Measurements from ENCODE around the gene RPUSD3.
A peak's percentile ranks its signal among the peaks of the same experiment; 100 is the strongest.

The RPUSD3 gene

DNA sequence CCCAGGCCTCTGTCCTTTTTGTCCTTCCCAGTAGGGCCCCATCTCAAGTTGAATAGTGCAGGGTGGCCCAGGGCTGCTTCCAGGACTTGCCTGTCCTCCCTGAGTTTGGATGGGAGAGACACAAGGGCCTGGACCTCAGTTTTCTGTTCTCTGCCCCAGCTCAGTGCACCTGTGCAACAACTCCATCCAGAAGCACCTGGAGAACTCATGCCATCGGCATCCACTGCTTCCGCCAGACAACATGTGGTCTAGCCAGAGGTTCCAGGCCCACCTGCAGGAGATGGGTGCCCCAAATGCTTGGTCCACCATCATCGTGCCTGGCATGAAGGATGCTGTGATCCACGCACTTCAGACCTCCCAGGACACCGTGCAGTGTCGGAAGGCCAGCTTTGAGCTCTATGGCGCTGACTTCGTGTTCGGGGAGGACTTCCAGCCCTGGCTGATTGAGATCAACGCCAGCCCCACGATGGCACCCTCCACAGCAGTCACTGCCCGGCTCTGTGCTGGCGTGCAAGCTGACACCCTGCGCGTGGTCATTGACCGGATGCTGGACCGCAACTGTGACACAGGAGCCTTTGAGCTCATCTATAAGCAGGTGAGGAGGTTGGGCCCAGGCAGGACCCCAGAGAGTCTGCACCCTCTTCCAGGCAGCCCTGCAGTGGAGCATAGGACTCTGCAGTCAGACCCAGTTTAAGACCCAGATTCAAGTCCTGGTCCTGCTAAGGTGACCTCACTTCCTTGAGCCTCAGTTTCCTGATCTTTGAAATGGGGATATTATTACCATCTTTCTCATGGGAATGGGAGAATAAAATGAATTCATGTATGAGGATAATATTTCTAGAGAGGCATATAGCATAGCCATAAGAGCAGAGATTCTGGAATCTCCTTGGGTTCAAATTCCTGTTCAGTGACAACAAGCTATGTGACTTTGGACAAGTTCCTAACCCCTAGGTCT lies 14.7 kb downstream of the RPUSD3 start:
- DNase-seq, result no peak

DNA sequence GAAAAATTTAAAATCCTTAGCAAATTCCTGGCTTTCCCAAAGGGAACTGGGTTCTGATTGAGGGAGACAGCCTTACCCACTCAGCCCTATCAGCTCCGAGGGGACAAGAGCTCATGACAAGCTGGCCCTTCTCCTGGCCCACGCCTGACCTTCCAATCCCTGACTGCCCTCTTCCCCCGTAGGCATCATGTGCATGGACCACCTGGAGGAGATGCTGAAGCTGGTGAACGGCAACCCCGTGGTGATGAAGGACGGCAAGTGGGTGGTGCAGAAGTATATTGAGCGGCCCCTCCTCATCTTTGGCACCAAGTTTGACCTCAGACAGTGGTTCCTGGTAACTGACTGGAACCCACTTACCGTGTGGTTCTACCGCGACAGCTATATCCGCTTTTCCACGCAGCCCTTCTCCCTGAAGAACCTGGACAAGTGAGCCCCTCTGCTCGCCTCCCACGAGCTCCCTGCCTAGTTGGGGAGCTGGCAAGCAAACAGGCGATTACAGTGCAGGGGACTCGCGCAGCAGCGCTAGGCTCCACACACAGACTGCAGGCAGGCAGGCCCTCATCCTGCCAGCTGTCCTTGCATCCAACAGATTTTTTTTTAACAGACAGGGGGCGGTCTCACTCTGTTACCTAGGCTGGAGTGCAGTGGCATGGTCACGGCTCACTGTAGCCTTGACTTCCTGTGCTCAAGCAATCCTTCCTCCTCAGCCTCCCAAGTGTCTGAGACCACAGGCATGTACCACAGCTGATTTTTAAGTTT lies 16.8 kb downstream of the RPUSD3 start:
- no peak for DNase-seq

DNA sequence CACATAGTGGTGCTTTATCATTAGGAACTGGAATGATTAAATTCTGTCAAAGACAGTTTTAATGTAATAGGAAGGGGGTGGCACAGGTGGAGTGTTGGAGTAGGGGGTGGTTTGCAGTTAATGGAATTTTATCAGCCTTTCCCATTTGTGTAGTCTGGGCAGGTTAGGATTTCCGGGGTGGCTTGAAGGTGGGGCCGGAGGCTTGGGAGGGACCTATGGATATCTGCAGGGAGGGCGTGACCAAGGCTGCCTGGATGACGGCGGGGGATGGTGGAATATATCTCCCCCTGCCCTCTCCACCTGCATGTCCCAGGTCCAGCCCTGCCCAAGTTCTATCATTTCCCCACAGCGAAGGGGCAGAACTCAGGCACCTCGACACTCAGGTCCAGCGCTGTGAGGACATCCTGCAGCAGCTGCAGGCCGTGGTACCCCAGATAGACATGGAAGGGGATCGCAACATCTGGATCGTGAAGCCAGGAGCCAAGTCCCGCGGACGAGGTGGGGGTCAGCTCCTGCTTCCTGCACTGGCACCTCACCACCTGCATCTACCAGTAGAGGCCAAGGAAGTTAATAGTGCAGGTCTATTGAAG lies 18.3 kb downstream of the RPUSD3 start:
- DNase-seq, result no peak

DNA sequence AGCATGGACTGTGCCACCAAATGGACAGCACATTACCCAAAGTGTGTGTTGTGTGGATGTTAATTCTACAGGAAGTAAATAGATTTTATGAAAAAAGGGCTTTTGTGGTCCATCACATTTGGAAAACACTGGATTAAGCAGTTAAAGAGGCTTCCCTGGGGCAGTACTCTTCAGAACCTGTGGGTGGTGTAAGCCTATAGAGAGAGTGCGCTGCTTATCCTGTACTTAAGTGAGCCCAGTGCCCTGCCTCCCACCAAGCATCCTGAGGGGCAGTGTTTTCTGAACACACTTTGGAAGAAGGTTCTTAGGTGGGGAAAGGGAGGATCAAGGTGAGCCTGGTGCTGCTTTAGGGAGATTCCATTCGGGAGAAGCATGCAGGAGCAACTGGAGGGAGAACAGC lies 22.9 kb downstream of the RPUSD3 start:
- no peak for DNase-seq

DNA sequence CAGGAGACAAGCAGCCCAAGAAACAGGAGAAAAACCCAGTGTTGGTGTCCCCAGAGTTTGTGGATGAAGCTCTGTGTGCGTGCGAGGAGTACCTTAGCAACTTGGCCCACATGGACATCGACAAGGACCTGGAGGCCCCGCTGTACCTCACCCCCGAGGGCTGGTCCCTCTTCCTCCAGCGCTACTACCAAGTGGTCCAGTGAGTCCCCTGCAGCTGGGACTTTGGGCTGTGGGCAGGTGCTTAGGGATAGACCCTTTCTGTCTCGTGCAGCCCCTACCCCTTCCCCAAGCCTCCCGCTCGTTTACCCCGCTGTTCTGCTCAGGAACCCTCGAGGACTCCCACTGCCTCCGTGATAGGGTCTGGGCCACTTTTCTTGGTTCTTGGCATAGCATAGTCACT lies 23.3 kb downstream of the RPUSD3 start:
- no peak for DNase-seq

DNA sequence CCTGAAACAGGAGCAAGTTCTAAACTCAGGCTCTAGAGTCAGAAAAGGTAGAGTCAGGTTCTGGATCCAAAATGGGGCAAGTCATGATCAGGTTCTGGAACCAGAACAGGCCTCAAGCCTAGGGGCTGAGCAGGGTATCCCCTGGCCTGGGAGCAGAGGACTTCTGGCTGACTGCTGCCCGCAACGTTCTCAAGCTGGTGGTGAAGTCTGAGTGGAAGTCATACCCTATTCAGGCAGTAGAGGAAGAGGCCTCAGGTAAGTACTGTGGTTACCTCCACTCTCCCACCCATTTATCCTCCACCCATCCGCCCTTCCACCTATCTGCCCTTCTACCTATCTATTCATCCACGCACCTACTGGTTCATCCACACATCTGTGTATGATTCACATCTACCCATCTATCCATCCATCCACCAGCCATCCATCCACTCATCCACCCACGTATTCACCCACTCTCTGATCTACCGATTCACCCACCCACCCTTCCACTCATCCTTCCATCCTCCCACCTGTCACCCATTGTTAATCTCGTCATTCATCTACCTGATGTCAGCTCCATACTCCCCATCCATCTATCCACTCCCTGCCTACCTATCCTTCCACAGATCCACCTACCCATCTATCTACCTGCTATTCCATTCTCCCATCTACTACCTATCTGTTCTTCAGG lies 25.0 kb downstream of the RPUSD3 start:
- DNase-seq, result no peak

DNA sequence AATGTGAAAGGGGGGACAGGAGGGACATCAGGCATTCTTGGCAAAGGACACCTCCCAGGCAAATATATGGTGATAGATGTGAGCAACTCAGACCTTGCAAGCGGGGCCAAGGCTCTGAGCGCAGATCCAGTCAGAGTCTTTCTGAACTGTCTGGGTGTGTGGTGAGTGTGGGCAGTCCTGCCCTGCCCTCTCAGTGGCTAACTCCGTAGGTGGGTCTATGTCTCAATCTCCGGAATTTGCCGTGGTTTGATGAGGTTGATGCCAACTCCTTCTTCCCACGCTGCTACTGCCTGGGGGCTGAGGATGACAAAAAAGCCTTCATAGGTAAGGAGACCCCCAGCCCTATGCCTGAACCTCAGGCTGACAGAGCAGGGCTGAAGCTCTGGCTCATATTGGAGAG lies 26.4 kb downstream of the RPUSD3 start:
- DNase-seq, result no peak

DNA sequence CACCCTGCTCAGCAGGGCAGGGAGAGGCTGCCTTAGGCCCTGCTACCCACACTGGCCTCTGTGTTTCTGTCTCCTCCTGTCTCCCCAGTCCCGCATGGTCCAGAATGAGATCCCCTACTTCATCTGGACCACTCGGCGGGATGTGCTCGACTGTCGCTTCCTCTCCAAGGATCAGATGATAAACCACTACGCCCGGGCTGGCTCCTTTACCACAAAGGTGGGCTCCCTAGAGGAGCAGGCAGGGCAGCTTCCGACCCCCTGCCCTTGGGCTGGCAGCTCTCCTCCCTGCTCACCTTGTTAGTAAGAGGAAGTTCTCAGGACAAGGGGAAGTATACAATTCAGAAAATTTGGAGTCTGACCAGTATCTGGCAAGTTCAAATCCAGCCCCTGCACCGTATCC lies 27.8 kb downstream of the RPUSD3 start:
- DNase-seq, result no peak

DNA sequence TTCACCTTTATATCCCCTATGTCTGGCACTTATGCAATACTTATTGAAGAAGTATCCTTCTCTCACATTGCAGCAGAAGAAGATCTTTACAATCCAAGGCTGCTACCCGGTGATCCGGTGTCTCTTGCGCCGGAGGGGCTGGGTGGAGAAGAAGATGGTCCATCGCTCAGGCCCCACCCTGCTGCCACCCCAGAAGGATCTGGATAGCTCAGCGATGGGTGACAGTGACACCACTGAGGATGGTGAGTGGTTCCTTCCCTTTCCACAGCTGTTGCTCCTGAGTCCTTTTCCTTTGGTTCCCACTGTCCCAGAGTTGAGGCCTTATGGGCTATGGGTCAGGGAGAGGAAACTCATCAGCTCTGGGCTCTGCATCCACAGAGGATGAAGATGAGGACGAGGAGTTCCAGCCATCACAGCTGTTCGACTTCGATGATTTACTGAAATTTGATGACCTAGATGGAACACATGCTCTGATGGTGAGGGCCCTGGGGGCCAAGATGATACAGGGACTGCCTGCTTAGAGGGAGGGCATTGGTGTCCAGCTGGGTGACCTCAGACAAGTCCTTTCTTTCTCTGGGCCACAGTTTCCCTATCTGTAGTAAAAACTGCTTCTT lies 30.8 kb downstream of the RPUSD3 start:
- DNase-seq, result no peak

DNA sequence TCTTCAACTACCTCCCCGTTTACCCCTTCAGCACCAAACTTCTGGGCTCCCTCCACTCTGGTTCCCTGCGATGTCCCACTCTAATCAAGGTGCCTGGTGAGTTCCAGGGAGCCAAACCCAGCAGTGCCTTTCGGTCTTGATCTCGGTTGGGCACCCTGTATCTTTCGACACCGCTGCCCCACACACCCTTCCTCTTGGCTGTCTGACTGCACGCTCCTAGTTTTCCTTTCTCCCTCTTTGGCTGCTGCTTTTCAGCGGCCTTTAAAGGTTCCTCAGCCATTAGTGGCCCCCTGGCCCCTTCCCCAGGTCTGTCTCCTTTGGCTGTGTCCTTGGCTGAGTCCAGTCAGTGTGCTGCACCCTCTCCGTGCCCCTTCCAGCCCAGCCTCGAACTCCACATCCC lies 33.0 kb downstream of the RPUSD3 start:
- no peak for DNase-seq

DNA sequence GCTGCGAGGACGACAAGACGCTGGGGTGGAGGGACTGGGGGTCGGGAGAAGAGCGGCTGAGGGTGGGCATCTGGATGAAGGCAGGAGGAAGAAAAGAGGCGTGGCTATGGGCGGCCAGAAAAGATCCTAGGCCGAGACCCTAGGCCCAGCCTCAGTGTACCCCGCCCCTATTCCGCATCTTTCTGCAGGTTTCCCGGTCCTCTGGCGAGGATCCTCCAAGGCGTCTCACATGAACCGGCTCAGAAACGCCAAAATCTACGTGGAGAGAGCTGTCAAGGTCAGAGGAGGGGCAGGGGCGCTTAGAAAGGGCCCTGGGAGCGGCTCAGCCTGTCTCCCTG lies 33.4 kb downstream of the RPUSD3 start:
- DNase-seq, result no peak

DNA sequence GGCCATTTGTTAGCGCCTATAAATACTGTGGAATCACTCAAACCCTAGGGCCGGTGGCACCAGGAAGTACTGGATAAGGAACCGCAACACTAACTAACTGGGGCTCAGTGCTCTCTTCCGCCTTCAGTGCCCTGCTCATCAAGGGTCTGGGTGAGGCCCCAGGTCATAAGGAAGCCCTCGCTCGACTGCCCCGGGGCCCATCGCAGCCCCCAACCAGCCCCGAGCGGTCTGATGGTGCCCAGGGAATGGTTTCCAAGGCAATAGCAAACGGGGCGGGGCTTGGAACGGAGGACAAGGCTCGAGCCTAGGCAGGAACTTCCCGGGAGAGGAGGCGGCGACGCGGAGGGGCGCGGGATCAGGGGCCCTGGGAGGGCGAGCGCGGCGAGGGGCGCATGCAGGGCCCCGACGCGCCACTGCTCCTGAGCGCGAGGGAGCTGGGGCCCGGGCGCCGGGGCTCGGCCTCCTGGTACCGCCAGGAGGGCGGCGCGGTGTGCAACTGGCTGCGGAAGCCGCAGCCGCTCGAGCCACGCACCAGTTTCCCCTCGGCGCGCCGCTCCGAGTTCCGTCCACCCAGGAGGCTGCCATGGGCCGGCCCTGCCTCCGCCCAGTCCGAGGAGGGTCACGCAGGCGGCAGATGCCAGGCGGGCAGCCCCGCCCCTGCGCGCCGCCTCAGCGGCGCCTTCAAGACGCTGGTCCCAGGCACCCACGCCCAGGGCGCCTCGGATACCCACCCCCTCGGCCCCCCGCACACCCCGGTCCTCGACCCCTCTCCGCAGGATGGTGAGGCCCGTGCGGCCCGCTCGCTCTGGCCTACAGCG lies 34.0 kb downstream of the RPUSD3 start, which contains the start of gene TTLL3:
TSS of gene TTLL3 (plus strand) at position 648 of the 818 bp plus-strand sequence. CDS start 400 bp downstream, outside the sequence.
- DNase-seq, result peak; percentile 65

DNA sequence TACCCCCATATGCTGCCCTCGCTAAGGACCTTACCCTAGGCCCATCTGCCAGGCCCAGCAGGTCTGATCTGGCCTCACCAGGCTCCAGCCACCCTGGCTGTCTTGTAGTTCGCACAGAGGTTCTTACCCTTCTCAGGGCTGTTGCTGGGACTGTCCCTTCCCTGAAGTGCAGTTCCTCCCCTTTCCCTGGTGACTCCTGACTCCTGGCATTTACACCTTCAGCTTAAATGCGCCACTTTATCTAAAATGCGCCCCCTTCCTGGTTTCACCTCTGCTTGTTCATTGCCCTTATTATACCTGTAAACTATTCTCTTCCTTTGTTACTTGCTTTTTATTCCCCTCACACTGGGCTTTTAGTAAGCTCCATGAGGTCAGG lies 34.6 kb downstream of the RPUSD3 start:
- no peak for DNase-seq

DNA sequence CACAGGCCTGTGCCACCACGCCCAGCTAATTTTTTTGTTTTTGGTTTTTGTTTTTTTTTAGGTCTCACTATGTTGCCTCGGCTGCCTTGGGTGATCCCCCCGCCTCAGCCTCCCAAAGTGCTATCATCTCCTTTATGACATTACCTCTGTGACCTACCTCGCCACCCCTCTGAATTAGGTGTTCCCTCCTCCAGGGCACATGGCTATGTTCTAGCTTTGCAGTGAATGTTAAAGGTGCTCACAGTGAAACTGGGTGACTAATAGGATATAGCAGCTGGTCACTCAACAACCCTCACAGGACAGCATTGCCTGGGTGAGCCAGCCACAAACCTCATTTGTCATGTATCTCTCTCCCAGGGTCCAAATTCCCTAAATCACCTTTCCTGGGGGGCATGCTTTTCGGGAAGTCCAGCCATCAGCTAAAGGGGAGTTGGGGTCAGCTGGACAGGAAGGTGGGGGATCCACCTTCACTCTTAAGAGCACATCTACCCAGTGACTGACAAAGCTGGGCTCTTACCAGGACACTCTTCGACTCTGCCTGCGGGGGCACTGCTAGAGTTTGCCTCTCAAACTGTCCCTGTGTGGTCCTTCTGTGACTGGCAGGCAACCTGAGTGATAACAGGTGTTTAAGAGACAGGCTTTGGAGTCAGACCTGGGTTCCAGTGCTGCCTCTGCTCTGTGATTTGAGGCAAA lies 35.3 kb downstream of the RPUSD3 start:
- peak; percentile 47 for DNase-seq

DNA sequence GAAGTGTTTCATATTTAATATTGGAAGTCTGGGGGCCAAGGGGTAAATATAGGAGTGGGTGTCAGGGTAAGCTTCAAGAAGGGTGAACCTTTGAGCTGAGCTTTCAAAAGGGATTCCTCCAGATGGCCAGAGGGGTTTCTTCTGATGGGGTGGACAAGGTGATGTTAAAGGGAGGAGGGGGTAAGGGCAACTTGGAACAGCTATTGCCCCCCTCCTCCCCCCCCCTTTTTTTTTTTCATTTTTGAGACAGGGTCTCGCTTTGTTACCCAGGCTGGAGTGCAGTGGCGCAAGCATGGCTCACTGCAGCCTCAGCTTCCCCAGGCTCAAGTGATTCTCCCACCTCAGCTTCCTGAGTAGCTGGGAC lies 35.8 kb downstream of the RPUSD3 start:
- DNase-seq, result no peak

DNA sequence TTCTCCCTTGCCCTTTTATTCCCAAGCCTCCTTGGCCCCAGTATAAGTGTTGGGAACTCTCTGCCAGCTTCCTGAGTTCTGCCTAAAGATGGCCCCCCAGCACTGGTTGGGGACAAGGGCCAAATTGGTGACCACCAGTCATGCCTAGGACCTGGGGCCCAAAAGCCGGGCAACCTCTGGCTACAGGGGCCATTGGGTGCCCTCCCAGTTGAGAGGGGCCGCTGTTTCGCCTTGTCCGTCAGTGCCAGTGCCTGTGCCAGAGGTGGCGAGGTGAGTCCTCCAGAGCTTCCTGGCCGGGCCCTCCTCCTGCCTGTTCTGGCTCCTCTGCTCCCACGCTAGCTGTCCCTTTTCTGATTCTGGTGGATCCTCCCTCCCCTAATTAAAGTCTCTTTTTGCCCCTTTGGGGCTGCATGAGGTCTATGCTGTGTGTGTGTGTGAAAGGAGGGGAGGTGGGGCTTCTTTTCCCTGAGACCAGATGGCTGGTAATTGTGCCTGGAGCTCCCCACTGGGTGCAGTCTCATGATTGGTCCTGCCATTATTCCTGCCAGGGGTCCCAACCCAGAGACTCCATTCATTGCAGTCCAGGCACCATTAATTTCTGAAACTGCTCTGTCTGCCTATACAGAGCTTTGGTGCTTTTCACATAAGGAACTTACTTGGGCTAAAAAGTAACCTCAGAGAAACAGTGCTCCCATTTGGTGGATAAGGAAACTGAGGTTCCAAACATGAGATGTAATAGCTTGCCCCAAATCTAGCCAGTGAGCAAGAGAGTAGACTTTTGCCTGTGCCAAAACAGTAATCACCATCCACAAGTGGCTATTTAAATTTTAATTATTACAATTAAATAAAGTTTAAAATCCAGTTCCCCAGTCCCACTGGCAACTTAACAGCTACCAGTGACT lies 36.9 kb downstream of the RPUSD3 start:
- no peak for DNase-seq

DNA sequence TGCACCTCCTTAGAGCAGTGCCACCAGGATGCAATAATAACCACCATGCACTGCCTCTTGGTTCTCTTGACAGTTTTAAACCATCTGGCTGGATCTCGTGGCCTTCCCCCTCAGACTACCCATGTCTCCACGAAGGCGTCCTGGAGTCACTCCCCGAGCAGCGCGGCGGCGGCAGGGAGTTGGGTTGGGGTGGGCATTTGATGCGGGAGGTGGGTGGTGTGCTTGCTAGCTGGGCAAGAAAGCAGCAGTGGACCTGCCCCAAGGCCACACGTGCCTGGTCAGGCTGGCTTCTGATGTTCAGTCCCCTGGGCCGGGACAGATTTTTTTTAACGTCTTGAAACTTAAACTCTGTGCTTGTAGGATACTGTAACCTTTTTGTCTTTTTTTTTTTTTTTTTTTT lies 37.7 kb downstream of the RPUSD3 start:
- DNase-seq, result no peak

DNA sequence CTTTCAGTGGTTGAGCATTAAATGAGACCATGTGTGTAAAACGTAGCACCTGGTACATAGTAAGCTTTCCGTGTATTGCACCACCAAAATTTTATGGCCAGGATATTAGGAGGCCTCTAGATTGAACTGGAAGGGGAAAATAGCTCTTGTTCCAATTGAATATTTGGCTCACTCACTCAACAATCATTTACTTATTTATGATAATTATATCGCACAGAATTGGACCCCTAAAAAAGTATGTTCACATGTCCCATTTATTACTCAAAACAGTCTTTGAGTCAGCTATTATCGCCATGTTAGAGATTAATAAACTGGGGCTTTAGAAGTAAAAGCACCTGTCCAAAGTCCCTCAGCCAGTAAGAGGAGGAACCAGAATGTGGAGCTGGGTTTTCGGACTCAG lies 38.8 kb downstream of the RPUSD3 start:
- DNase-seq, result no peak

DNA sequence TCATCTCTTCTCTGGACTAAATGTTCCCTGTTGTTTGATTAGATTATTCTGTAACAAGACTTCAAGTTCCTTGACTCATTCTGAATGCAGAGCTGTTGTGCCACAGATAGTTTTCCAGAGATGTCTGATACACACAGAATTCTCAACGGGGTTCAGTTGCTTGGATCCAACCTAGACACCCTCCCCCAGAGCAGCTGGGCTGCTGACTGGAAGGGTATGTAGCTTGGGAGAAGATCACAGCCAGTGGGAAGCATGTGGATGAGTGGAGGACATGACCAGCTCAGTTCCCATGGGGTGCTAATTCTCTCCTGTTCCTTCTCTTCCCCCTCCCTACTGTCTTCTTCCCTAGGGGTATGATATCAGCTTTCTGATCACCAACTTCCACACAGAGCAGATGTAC lies 40.3 kb downstream of the RPUSD3 start:
- no peak for DNase-seq

DNA sequence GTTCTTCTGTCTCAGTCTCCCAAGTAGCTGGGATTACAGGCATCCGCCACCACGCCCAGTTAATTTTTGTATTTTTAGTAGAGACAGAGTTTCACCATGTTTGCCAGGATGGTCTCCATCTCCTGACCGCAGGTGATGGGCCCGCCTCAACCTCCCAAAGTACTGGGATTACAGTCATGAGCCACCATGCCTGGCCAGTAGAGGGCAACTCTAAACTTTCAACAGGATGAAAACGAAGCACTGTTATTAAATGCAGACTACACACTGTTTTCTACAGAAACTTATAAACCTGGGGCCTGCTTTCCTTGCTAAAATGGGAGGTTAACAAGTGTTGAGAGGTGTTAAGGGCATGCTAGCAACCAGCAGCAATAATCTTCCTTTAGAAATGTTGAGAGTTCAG lies 43.3 kb downstream of the RPUSD3 start:
- no peak for DNase-seq

All from activated CD4-positive, CD25-positive, alpha-beta regulatory T cell treated with anti-CD3 and anti-CD28 coated beads, Interleukin-2, amount 50 U/mL, for 72 hours (primary cell).